B cell (primary cell): ENCODE measurements around the gene DHRS12. TPM values are rescaled to one million over a fixed set of nuclear protein-coding genes. Genes with fewer than 3 reads are reported as not detected.

Experiments used
- ATAC-seq: fragments of 200-7000 bp; cut with Tn5 transposase; one replicate; pipeline ENCODE4 v1.10.0; 2021; ENCODE audit warnings: low read depth, mild to moderate bottlenecking, moderate number of reproducible peaks, moderate library complexity
- CTCF ChIA-PET: fragments of 350-600 bp; sonication (Branson Sonifier 250); formaldehyde crosslinking; loops from one replicate; lab custom pipeline; 2021; ENCODE audit warnings: antibody characterized with exemption, inconsistent platforms; lab: Charles Lee
- POLR2A ChIA-PET: fragments of 350-600 bp; sonication (Branson Sonifier 250); formaldehyde crosslinking; loops from one replicate; lab custom pipeline; 2021; ENCODE audit warnings: antibody characterized with exemption; lab: Charles Lee
- DNase-seq: peaks from one replicate; pipeline ENCODE4 v3.0.0; 2013
- H2AFZ ChIP-seq: 2 replicates; pipeline ENCODE4 v1.6.1; 2012; ENCODE audit warnings: mild to moderate bottlenecking, low read depth, low read length; ENCODE audit not compliant: insufficient read depth, poor library complexity, severe bottlenecking
- H3K27ac ChIP-seq, 2 donors: 1 replicate in 1 of 2; 2 replicates in 1 of 2; pipeline ENCODE4 v1.5.1; 2012 to 2013; ENCODE audit warnings: low read length in 2 of 2, mild to moderate bottlenecking in 2 of 2, moderate library complexity in 1 of 2
- H3K27me3 ChIP-seq, 4 experiments: fragments of 200-600 bp in 1 of 4; sonication (generic) in 1 of 4; replicated peaks in 1 of 4; 1 replicate in 2 of 4; 2 replicates in 2 of 4; pipeline versions ENCODE4 v1.6.1 to v1.7.0; 2013 to 2016; ENCODE audit warnings: low read length in 3 of 4, mild to moderate bottlenecking in 2 of 4, mixed read lengths in 1 of 4, moderate library complexity in 1 of 4; ENCODE audit not compliant: insufficient read depth in 4 of 4, control insufficient read depth in 3 of 4; ENCODE audit errors: control extremely low read depth in 1 of 4
- H3K36me3 ChIP-seq, 2 experiments: replicated peaks in 1 of 2; 1 replicate in 1 of 2; 2 replicates in 1 of 2; pipeline versions ENCODE4 v1.6.1 to v1.7.1; 2013; ENCODE audit warnings: low read length in 1 of 2; ENCODE audit not compliant: insufficient read depth in 2 of 2, control insufficient read depth in 1 of 2; ENCODE audit errors: control extremely low read depth in 1 of 2, extremely low read depth in 1 of 2
- H3K4me1 ChIP-seq, 2 donors: fragments of 200-600 bp in 1 of 2; sonication (generic) in 1 of 2; 1 replicate in 1 of 2; 2 replicates in 1 of 2; pipeline versions ENCODE4 v1.5.1 to v1.6.1; 2013 to 2017; ENCODE audit warnings: low read length in 2 of 2; ENCODE audit not compliant: control insufficient read depth in 2 of 2, insufficient read depth in 2 of 2
- H3K4me2 ChIP-seq: replicated peaks from 2 replicates; pipeline ENCODE3; 2012; ENCODE audit warnings: mild to moderate bottlenecking, low read depth, low read length; ENCODE audit not compliant: poor library complexity, severe bottlenecking
- H3K4me3 ChIP-seq, 5 experiments: fragments of 200-600 bp in 1 of 5; sonication (generic) in 1 of 5; 1 replicate in 3 of 5; 2 replicates in 2 of 5; pipeline versions ENCODE4 v1.5.1 to v1.7.0; 2011 to 2016; ENCODE audit warnings: low read length in 4 of 5, mild to moderate bottlenecking in 4 of 5, low read depth in 2 of 5, control low read depth in 1 of 5, moderate library complexity in 1 of 5; ENCODE audit not compliant: insufficient read depth in 1 of 5; ENCODE audit errors: control extremely low read depth in 1 of 5, extremely low read depth in 1 of 5
- H3K79me2 ChIP-seq: fragments of 200-600 bp; sonication (generic); one replicate; pipeline ENCODE4 v1.6.0; 2016; ENCODE audit warnings: low read length; ENCODE audit not compliant: control insufficient read depth, insufficient read depth
- H3K9ac ChIP-seq: fragments of 200-600 bp; sonication (generic); 2 replicates; pipeline ENCODE4 v1.6.1; 2017; ENCODE audit warnings: mild to moderate bottlenecking, low read length, moderate library complexity
- H3K9me3 ChIP-seq, 3 donors: one replicate each; pipeline versions ENCODE4 v1.6.1 to v1.7.1; 2013; ENCODE audit warnings: low read length in 2 of 3; ENCODE audit not compliant: control insufficient read depth in 2 of 3, insufficient read depth in 1 of 3; ENCODE audit errors: control extremely low read depth in 1 of 3
- H4K20me1 ChIP-seq: 2 replicates; pipeline ENCODE4 v1.6.0; 2012; ENCODE audit warnings: mild to moderate bottlenecking, low read length; ENCODE audit not compliant: insufficient read depth, control insufficient read depth, poor library complexity, severe bottlenecking
- H3K27ac Mint-ChIP-seq: one replicate; pipeline ENCODE4 v1.8.0; 2021; ENCODE audit warnings: mixed read lengths
- H3K27me3 Mint-ChIP-seq: one replicate; pipeline ENCODE4 v1.8.0; 2021; ENCODE audit warnings: mixed read lengths
- H3K4me1 Mint-ChIP-seq: one replicate; pipeline ENCODE4 v1.8.0; 2021; ENCODE audit warnings: mixed read lengths
- H3K4me3 Mint-ChIP-seq: one replicate; pipeline ENCODE4 v1.8.0; 2021; ENCODE audit warnings: mixed read lengths
- H3K9me3 Mint-ChIP-seq: one replicate; pipeline ENCODE4 v1.8.0; 2022; ENCODE audit warnings: mixed read lengths; ENCODE audit not compliant: insufficient read depth
- CTCF ChIP-seq: fragments of 200-600 bp; IDR thresholded peaks from one replicate; pipeline ENCODE4 v1.8.0; 2022; ENCODE audit warnings: antibody characterized with exemption, mild to moderate bottlenecking
- EZH2 ChIP-seq: IDR thresholded peaks from 2 replicates; pipeline ENCODE4 v1.6.1; 2012; ENCODE audit warnings: borderline replicate concordance, low read depth, mild to moderate bottlenecking, moderate library complexity, low read length; ENCODE audit not compliant: insufficient read depth, poor library complexity, severe bottlenecking
- WGBS: methylation state at CpG from one replicate; pipeline ENCODE4 v1.1.5; 2013; ENCODE audit warnings: missing lambda C conversion rate; ENCODE audit not compliant: insufficient coverage; 5-methylcytosine and 5-hydroxymethylcytosine counted together
- intact Hi-C: fragments of 100-400 bp; cut with micrococcal nuclease; formaldehyde crosslinking; loops from one replicate; pipeline ENCODE4 v1.10.0; 2022
- polyA plus RNA-seq: library from polyadenylated mRNA; depleted of rRNA; stranded (reverse); fragments of >200 nt; gene quantifications from 2 replicates; pipeline ENCODE4 v1.2.3, GENCODE V29; 2012
- total RNA-seq, 2 donors: library from RNA; stranded (reverse); fragments of 120-200 nt in 1 of 2; gene quantifications; 1 replicate in 1 of 2; 2 replicates in 1 of 2; pipeline versions ENCODE4 v1.2.3 to v1.2.4, GENCODE V29; 2013 to 2022

The DHRS12 gene
- total and polyA plus RNA-seq, 2 donors (not counting 1 experiment from before 2014, with no cell fraction given), result 12.0 to 23.2 TPM

GRCh38 chr13:51839711-51840540 is 36.0 kb upstream of the DHRS12 start:
- Mint-ChIP-seq H3K27me3 (peaks cover 11% of the 10 kb centered on the region), H3K27ac (no peak overlapping the region), H3K4me3 (no peak overlapping the region), H3K4me1 (no peaks in the 10 kb centered on the region), H3K9me3 (no peaks in the 10 kb centered on the region)
- Histone ChIP-seq H3K27me3 (peaks cover 0 to 10% (median 0%) of the 10 kb centered on the region in 4 experiments), H4K20me1 (no peaks in the 10 kb centered on the region), H3K4me2 (no peak overlapping the region), H3K9me3 (no peaks in the 10 kb centered on the region), H3K79me2 (no peaks in the 10 kb centered on the region), H3K4me1 (peaks cover 0 to 2% of the 10 kb centered on the region in 2 donors), H2AFZ (no peak overlapping the region), H3K36me3 (no peaks in the 10 kb centered on the region), H3K9ac (no peak overlapping the region), H3K4me3 (no peak overlapping the region), H3K27ac (no peak overlapping the region)
- TF ChIP-seq CTCF (no peak), EZH2 (no peak)
- CTCF ChIA-PET, result interaction anchor here (1.4 kb wide), 1 partner anchor 24 kb away, joined by 3 read pairs; no protein-coding TSS in a partner anchor
- POLR2A ChIA-PET, result no interaction called here
- intact Hi-C loops, result no loop called here
- WGBS, result 83% methylated on average over 6 of the region's 10 CpGs
- no peak for ATAC-seq
- no peak for DNase-seq

GRCh38 chr13:51838240-51838846 is 34.4 kb upstream of the DHRS12 start:
- DNase-seq (no peak), ATAC-seq (no peak)
- Mint-ChIP-seq H3K9me3 (no peaks in the 10 kb centered on the region), H3K27me3 (peaks cover 6% of the 10 kb centered on the region), H3K4me1 (no peaks in the 10 kb centered on the region), H3K27ac (no peak overlapping the region), H3K4me3 (no peak overlapping the region)
- Histone ChIP-seq H3K9me3 (no peaks in the 10 kb centered on the region), H3K4me3 (no peak overlapping the region), H3K27me3 (peaks cover 0 to 9% (median 0%) of the 10 kb centered on the region in 4 experiments), H3K36me3 (no peaks in the 10 kb centered on the region), H3K79me2 (no peaks in the 10 kb centered on the region), H2AFZ (no peak overlapping the region), H3K27ac (no peak overlapping the region), H3K9ac (no peak overlapping the region), H4K20me1 (no peaks in the 10 kb centered on the region), H3K4me2 (no peak overlapping the region), H3K4me1 (no peaks in the 10 kb centered on the region)
- ChIA-PET CTCF (interaction anchor here (1.1 to 1.4 kb wide), 3 partner anchors 9 to 23 kb away, joined by 3 to 4 read pairs (median 3); no protein-coding TSS in a partner anchor), POLR2A (no interaction called here)
- intact Hi-C loops, result no loop called here
- WGBS, result 80% methylated on average over 1 of the region's 8 CpGs
- TF ChIP-seq CTCF (no peak), EZH2 (no peak)
